CD4-positive, alpha-beta T cell treated with Interleukin-4 for 1 hour (primary cell): ENCODE results near the gene TMPRSS6.

ENCODE experiments used
- DNase-seq, 2 donors: peaks; one replicate each; pipeline ENCODE4 v3.0.0-alpha.2; 2020 to 2022

Gene TMPRSS6

GRCh38 chr22:37048133-37048532, 61.4 kb downstream of the TMPRSS6 start:
- DNase-seq = no peak

DNA sequence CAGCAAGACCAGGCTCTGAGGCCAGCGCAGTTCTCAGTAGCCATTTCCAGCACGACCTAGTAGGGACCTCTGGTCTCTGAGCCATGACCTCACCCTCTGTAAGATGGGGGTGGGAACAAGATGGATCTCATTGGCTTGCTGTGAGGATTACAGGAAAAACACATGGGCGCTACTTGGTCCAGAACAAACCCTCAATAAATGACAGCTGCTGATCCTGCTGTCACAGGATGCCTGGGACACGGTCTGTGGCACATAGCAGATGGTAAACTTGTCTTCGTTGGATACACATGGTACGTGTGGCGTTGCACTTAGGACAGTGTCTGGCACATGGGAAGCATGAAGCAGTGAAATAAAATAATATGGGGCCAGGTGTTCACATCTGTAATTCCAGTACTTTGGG, 62.5 kb downstream of the TMPRSS6 start:
- no peak for DNase-seq

DNA sequence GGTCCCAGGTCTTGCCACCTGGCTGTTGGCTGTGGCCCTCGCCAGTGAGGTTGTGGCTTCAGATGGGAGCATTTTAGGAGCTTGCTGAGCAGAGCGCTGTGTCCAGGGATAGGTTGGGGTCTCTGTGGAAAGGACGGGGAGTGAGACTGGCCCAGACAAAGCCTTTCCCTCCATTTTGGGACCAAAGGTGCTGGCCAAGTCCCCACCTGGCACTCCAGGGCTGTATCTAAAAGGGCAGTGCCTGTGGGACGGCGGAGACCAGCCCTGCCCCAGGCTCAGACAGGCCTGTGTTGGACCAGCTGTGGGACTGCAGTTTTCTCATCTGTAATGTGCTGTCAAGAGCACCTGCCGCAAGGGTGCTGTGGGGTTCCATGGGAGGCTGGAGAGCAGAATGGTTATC, 62.9 kb downstream of the TMPRSS6 start:
- no peak for DNase-seq

GRCh38 chr22:37045958-37046357, 63.6 kb downstream of the TMPRSS6 start:
- peak in 1 of 2 donors; percentile 11 for DNase-seq

- no peak for DNase-seq
These were observed 64.6 kb downstream of the TMPRSS6 start for GRCh38 chr22:37044634-37045625.

GRCh38 chr22:37043828-37044538, 65.5 kb downstream of the TMPRSS6 start:
- peak; percentile 40 to 57 for DNase-seq

DNA sequence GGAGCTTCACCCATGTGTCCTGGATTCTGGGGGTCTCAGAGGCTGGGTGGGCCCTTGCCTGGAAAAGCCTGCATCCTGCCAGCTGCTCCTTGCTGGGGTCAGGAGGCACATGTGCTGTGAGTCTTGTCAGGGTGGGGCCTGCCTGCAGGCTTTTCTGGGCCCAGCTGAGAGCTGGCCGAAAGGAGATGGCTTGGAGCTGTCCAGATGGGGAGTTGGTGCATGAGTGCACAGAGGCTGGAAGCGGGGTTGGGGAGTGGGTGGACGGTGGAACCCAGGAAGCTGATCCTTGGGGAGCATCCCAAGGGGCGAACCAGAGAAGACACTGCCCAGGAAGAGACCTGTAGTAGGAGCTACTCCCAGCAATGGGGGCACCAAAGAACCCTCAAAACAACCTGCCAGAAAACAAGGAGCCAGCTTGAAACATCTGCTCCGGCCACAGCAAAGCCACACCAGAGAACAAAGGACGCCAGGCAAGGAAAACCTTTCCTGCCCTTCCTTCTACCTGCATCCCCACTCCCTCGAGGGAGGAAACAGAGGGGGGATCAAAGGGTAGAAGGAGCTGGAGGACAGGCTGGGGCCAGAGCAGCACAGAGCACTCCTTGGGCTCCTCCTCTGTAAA, 66.2 kb downstream of the TMPRSS6 start:
- no peak for DNase-seq

DNA sequence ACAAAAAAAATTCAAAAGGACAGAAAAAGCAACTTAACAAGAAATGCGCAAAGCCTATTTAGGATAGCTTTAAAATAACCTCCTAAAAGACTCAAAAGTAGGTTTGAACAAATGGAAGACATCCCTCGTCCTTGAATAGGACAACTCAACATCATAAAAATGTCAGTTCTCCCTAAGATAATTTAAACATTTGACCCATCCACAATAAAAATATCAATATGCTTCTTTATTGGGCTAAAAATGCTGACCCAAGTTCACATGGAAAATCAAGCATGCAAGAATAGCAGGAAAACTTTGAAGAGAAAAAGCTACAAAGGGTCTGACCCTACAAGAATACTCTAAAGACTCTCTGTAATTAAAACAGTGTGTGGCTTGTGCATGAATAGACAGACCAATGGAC, 70.0 kb downstream of the TMPRSS6 start:
- DNase-seq = no peak

DNA sequence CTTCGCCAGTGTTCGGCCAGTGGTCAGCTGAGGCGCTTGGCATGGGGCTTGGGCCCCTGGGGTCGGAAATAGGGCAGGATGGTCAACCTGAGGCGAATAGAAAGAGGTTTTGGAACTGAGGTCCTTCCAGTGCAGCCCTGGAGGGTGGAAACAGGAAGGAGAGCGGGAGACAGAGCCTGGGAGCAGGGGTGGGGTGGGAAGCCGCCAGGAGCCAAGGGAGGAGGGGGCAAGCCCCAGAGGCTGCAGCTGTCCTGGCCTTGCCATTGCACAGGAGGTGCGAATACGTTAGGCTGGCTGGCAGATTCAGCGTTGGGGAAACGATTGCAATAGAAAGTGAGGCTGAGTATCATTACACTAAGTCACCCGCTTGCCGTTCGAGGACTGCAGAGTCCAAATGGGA, 71.8 kb downstream of the TMPRSS6 start:
- DNase-seq = no peak

DNA sequence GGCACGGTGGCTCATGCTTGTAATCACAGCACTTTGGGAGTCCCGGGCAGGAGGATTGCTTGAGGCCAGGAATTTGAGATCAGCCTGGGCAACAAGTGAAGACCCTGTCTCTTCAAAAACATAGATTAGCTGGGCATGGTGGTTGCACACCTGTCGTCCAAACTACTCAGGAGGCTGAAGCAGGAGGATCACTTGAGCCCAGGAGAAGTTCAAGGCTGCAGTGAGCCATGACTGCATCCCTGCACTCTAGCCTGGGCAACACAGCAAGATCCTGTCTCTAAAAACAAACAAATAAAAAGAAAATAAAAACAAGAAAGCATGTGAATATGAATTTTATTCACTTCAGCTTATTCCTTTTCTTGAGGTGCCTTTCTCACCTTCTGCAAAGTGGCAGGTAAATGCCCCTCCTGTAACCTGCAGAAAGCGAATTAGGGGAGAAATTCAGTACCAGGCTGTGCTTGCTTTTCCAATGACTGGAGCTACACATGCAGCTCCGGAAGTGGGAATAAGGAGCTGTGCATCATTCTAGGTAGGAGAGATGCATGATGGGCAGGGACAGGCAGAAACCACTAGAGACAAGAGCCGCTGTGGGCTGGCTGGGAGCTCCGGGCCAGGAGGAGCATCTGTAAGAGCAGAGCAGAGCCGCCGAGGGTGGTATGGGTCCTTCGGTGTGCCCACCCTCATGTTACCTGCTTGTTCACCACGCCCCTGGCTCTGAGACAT, 72.7 kb downstream of the TMPRSS6 start:
- DNase-seq = no peak

GRCh38 chr22:37033605-37034430, 75.7 kb downstream of the TMPRSS6 start:
- DNase-seq = no peak

DNA sequence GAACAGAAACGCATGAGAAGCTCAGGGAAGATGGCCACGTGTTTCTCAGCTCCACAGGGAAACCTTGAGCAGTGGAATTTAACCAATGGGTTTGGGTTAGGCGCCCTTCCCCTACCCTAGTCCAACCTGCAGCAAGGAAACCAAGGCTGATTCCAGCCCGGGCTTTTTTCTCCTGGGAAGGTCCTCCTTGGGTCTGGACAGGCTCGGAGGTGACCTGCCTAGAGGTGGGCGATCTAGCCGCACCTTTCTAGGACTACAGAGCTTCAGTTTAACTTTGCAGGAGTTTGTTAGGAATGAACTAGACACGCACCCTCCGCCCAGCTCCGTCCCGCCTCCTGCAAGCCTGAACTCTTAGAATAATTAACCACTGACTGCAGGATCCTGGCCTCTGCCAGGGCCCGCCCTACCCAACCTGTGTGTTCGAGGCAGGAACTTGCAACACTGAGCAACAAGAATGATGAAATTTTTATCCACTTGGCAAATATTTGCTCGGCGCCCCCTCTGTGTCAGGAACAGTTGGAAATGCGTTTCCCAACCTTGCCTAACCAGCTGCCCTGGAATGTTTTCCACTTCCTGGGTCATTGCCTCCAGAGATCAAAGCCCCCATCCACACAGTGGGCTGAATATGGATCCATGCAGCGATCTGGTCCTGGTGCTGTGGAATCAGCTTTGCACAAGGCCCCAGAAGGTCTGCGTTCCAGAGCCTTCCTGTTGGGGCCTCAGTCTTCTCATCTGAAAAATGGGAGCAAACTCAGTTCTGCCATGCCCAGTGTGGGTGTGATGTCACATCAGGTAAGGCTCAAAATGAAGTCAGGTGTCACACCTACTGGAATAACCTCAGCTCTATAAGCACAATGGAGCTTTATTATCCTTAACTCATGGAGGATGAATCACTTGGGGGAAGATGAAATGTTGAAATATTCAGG, 76.7 kb downstream of the TMPRSS6 start:
- DNase-seq = no peak

GRCh38 chr22:37032134-37032534, 77.4 kb downstream of the TMPRSS6 start:
- DNase-seq = no peak

DNA sequence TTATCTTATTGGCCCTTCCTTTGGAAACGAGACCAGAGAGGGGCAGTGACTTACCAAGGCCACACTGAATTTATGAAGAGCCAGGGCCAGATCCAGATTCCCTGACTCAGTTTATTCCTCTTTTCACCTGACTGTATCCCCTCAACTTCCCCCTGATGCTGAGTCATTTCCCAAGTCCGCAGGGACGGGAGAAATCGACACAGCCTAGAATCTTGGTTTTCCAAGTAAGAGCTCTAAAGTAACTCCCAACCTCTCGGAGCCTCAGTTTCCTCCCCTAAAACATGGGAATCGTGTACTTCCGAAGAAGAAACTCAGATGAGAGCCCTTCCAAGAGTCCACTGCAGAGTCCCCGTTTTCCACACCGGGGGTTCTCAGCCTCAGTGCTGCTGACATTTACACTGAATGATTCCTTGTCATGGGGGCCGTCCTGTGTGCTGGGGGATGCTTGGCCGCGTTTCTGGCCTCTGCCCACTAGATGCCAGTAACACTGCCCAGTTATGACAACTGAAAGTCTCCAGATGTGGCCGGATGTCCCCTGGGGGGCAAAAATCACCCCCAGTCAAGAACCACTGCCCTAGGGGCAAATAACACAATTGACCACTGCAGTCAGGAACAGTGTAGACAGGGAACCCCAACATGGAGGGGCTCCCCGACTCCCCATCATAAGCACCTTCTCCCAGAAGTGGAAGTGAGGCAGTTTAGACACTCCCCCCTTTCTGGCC, 78.8 kb downstream of the TMPRSS6 start:
- DNase-seq = no peak

DNA sequence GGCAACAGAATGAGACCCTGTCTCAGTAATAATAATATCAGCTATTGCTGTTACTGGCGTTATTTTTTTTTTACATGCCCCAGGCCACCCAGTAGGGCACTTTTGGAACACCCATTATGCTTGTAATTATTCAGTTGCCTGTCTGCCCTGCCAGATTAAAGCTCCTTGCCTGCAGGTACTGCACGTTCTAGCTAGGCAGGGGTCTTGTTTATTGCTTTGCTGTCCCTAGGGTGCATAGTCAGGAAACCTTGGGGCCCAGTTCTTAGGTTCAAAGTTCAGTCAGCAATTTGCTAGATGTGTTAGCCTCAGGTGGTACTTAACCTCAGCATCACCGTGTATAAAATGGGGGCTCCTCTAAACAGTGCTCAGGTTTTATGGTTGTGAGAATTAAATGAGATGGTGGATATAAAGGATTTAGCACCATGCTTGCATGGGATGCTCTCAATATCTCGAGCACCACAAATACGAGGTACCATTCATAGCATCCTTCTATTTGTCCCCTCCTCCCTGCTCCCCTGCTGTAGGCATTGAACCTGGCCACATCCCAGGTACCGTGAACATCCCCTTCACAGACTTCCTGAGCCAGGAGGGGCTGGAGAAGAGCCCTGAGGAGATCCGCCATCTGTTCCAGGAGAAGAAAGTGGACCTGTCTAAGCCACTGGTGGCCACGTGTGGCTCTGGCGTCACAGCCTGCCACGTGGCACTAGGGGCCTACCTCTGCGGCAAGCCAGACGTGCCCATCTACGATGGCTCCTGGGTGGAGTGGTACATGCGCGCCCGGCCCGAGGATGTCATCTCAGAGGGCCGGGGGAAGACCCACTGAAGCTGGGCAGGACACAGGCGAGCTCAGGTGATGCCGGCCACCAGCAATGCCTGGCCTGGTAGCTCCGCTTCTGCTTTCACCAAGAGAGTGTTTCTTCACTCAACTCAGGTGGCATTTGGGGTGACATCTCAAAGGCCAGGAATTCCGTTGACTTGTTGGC, 80.5 kb downstream of the TMPRSS6 start:
- no peak for DNase-seq

DNA sequence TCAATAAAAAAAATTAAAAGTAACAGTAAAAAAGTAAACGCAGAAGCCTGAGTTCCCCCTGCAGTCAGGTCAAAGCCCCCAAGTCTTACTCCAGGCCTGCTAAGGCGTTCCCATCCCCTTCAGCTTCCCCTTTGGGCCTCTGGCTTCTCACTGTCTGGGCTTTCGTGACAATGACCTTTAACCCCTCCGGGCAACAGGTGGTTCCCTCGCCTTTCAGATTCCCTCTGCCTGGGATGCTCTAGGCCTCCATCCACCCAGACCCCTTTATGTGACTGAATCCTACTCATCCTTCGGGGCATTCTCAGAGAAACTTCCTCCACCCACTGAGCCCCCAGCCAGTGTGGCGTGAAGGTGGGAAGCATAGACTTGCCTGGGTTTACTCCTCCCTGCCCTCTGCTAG, 82.0 kb downstream of the TMPRSS6 start:
- no peak for DNase-seq

- DNase-seq = no peak
These were observed 83.2 kb downstream of the TMPRSS6 start for GRCh38 chr22:37026325-37026724.

- DNase-seq = no peak
These were observed 83.9 kb downstream of the TMPRSS6 start for GRCh38 chr22:37025500-37026070.
